ENCODE measurements around the gene BAAT.

BAAT gene

GRCh38 chr9:101394687-101395086 is 9.9 kb upstream of the BAAT start:
- Histone ChIP-seq H3K4me3 (ENCODE audit: low read length) (no peak overlapping the region), H3K4me1 (ENCODE audit: control insufficient read depth, insufficient read depth, low read length) (peaks cover 2% of the 10 kb centered on the region), H3K9ac (ENCODE audit: low read length) (no peak overlapping the region), H3K36me3 (ENCODE audit: control insufficient read depth, insufficient read depth, low read length) (no peaks in the 10 kb centered on the region), H3K9me3 (ENCODE audit: control insufficient read depth, low read length) (no peaks in the 10 kb centered on the region), H3K27me3 (ENCODE audit: control insufficient read depth, insufficient read depth, low read length) (no peaks in the 10 kb centered on the region)

- Histone ChIP-seq H3K4me1 (ENCODE audit: control insufficient read depth, insufficient read depth, low read length) (peaks cover 2% of the 10 kb centered on the region), H3K9ac (ENCODE audit: low read length) (no peak overlapping the region), H3K27me3 (ENCODE audit: control insufficient read depth, insufficient read depth, low read length) (no peaks in the 10 kb centered on the region), H3K36me3 (ENCODE audit: control insufficient read depth, insufficient read depth, low read length) (no peaks in the 10 kb centered on the region), H3K9me3 (ENCODE audit: control insufficient read depth, low read length) (no peaks in the 10 kb centered on the region), H3K4me3 (ENCODE audit: low read length) (no peak overlapping the region)
Measured at GRCh38 chr9:101393135-101393534, 8.3 kb upstream of the BAAT start.

- Histone ChIP-seq H3K36me3 (ENCODE audit: control insufficient read depth, insufficient read depth, low read length) (no peaks in the 10 kb centered on the region), H3K9ac (ENCODE audit: low read length) (no peak overlapping the region), H3K4me1 (ENCODE audit: control insufficient read depth, insufficient read depth, low read length) (peaks cover 6% of the 10 kb centered on the region), H3K27me3 (ENCODE audit: control insufficient read depth, insufficient read depth, low read length) (no peaks in the 10 kb centered on the region), H3K9me3 (ENCODE audit: control insufficient read depth, low read length) (no peaks in the 10 kb centered on the region), H3K4me3 (ENCODE audit: low read length) (no peak overlapping the region)
Measured at GRCh38 chr9:101388507-101388993, 3.7 kb upstream of the BAAT start.

- H3K9me3 ChIP-seq (ENCODE audit: control insufficient read depth, low read length): no peaks in the 10 kb centered on the region
Measured at GRCh38 chr9:101387871-101388506, 3.2 kb upstream of the BAAT start.

GRCh38 chr9:101383361-101383760 is 1.4 kb downstream of the BAAT start:
- Histone ChIP-seq H3K36me3 (ENCODE audit: control insufficient read depth, insufficient read depth, low read length) (no peaks in the 10 kb centered on the region), H3K9ac (ENCODE audit: low read length) (no peak overlapping the region), H3K9me3 (ENCODE audit: control insufficient read depth, low read length) (no peaks in the 10 kb centered on the region), H3K4me1 (ENCODE audit: control insufficient read depth, insufficient read depth, low read length) (peaks cover 6% of the 10 kb centered on the region), H3K27me3 (ENCODE audit: control insufficient read depth, insufficient read depth, low read length) (no peaks in the 10 kb centered on the region), H3K4me3 (ENCODE audit: low read length) (no peak overlapping the region)

More at GRCh38 chr9:101387871-101388506, 3.2 kb upstream of the BAAT start:
- peaks cover 6% of the 10 kb centered on the region for H3K4me1 ChIP-seq (ENCODE audit: control insufficient read depth, insufficient read depth, low read length)
- H3K9ac ChIP-seq (ENCODE audit: low read length): no peak overlapping the region
- H3K36me3 ChIP-seq (ENCODE audit: control insufficient read depth, insufficient read depth, low read length): no peaks in the 10 kb centered on the region
- H3K27me3 ChIP-seq (ENCODE audit: control insufficient read depth, insufficient read depth, low read length): no peaks in the 10 kb centered on the region
- no peak overlapping the region for H3K4me3 ChIP-seq (ENCODE audit: low read length)

GRCh38 chr9:101381833-101382342 is 2.9 kb downstream of the BAAT start:
- H3K36me3 ChIP-seq (ENCODE audit: control insufficient read depth, insufficient read depth, low read length): no peaks in the 10 kb centered on the region

GRCh38 chr9:101381118-101381517 is 3.7 kb downstream of the BAAT start:
- Histone ChIP-seq H3K4me3 (ENCODE audit: low read length) (no peak overlapping the region), H3K4me1 (ENCODE audit: control insufficient read depth, insufficient read depth, low read length) (no peaks in the 10 kb centered on the region), H3K9ac (ENCODE audit: low read length) (no peak overlapping the region)

More at GRCh38 chr9:101381833-101382342, 2.9 kb downstream of the BAAT start:
- no peaks in the 10 kb centered on the region for H3K9me3 ChIP-seq (ENCODE audit: control insufficient read depth, low read length)
- no peaks in the 10 kb centered on the region for H3K4me1 ChIP-seq (ENCODE audit: control insufficient read depth, insufficient read depth, low read length)
- H3K27me3 ChIP-seq (ENCODE audit: control insufficient read depth, insufficient read depth, low read length): no peaks in the 10 kb centered on the region
- no peak overlapping the region for H3K4me3 ChIP-seq (ENCODE audit: low read length)
- no peak overlapping the region for H3K9ac ChIP-seq (ENCODE audit: low read length)

GRCh38 chr9:101380295-101380694 is 4.5 kb downstream of the BAAT start:
- Histone ChIP-seq H3K4me1 (ENCODE audit: control insufficient read depth, insufficient read depth, low read length) (no peaks in the 10 kb centered on the region), H3K27me3 (ENCODE audit: control insufficient read depth, insufficient read depth, low read length) (no peaks in the 10 kb centered on the region), H3K36me3 (ENCODE audit: control insufficient read depth, insufficient read depth, low read length) (no peaks in the 10 kb centered on the region)

More at GRCh38 chr9:101381118-101381517, 3.7 kb downstream of the BAAT start:
- no peaks in the 10 kb centered on the region for H3K27me3 ChIP-seq (ENCODE audit: control insufficient read depth, insufficient read depth, low read length)
- H3K36me3 ChIP-seq (ENCODE audit: control insufficient read depth, insufficient read depth, low read length): no peaks in the 10 kb centered on the region
- H3K9me3 ChIP-seq (ENCODE audit: control insufficient read depth, low read length): no peaks in the 10 kb centered on the region

GRCh38 chr9:101376111-101376848 is 8.5 kb downstream of the BAAT start:
- no peaks in the 10 kb centered on the region for H3K9me3 ChIP-seq (ENCODE audit: control insufficient read depth, low read length)
- H3K4me1 ChIP-seq (ENCODE audit: control insufficient read depth, insufficient read depth, low read length): no peaks in the 10 kb centered on the region
- H3K9ac ChIP-seq (ENCODE audit: low read length): no peak overlapping the region
- H3K27me3 ChIP-seq (ENCODE audit: control insufficient read depth, insufficient read depth, low read length): no peaks in the 10 kb centered on the region
- H3K36me3 ChIP-seq (ENCODE audit: control insufficient read depth, insufficient read depth, low read length): no peaks in the 10 kb centered on the region
- H3K4me3 ChIP-seq (ENCODE audit: low read length): no peak overlapping the region

More at GRCh38 chr9:101380295-101380694, 4.5 kb downstream of the BAAT start:
- Histone ChIP-seq H3K9ac (ENCODE audit: low read length) (no peak overlapping the region), H3K9me3 (ENCODE audit: control insufficient read depth, low read length) (no peaks in the 10 kb centered on the region), H3K4me3 (ENCODE audit: low read length) (no peak overlapping the region)

GRCh38 chr9:101375546-101375945 is 9.3 kb downstream of the BAAT start:
- Histone ChIP-seq H3K27me3 (ENCODE audit: control insufficient read depth, insufficient read depth, low read length) (no peaks in the 10 kb centered on the region), H3K9me3 (ENCODE audit: control insufficient read depth, low read length) (no peaks in the 10 kb centered on the region), H3K36me3 (ENCODE audit: control insufficient read depth, insufficient read depth, low read length) (no peaks in the 10 kb centered on the region), H3K4me3 (ENCODE audit: low read length) (no peak overlapping the region), H3K4me1 (ENCODE audit: control insufficient read depth, insufficient read depth, low read length) (no peaks in the 10 kb centered on the region), H3K9ac (ENCODE audit: low read length) (no peak overlapping the region)

- Histone ChIP-seq H3K4me1 (ENCODE audit: control insufficient read depth, insufficient read depth, low read length) (no peaks in the 10 kb centered on the region), H3K4me3 (ENCODE audit: low read length) (no peak overlapping the region), H3K27me3 (ENCODE audit: control insufficient read depth, insufficient read depth, low read length) (no peaks in the 10 kb centered on the region), H3K9ac (ENCODE audit: low read length) (no peak overlapping the region), H3K36me3 (ENCODE audit: control insufficient read depth, insufficient read depth, low read length) (no peaks in the 10 kb centered on the region), H3K9me3 (ENCODE audit: control insufficient read depth, low read length) (no peaks in the 10 kb centered on the region)
Measured at GRCh38 chr9:101372327-101373118, 12.3 kb downstream of the BAAT start.

All from mucosa of stomach (tissue), 1 donor.